ENCODE results near the gene HIPK2.

Gene HIPK2

DNA sequence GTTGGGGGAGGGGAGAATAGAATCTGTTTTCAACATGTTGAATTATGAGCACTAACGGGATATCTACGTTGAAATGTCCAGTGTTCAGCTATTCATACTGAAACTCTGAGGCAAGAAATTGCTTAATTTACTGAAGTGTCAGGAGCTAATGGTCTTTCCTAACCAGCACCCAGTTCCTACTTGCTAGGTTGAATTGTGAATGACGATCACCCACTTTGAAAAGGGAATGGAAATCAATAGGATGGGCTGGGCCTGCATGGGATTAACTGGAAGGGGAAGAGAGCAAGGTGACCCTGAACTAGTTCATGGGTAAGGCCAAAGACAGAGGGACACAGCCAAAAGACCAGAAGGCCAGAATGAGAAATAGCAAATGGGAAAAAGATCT, 51.3 kb downstream of the HIPK2 start:
- Histone ChIP-seq H2AFZ (ENCODE audit: low read length) (no peak overlapping the region), H3K4me2 (ENCODE audit: low read length) (no peak overlapping the region), H3K36me3 (ENCODE audit: insufficient read depth, low read length) (no peaks in the 10 kb centered on the region), H3K4me3 (ENCODE audit: low read depth, low read length, poor library complexity, severe bottlenecking) (no peak overlapping the region), H3K27ac (ENCODE audit: low read depth, low read length, poor library complexity, severe bottlenecking) (no peak overlapping the region), H3K9ac (ENCODE audit: low read length) (no peak overlapping the region), H3K9me2 (ENCODE audit: low read depth, low read length) (no peaks in the 10 kb centered on the region), H3K79me2 (ENCODE audit: insufficient read depth, low read length) (no peaks in the 10 kb centered on the region), H3K9me3 (ENCODE audit: low read length) (no peaks in the 10 kb centered on the region), H3K27me3 (ENCODE audit: insufficient read depth, low read length) (no peaks in the 10 kb centered on the region; the same call in 1 of the 2 replicates), H3K4me1 (ENCODE audit: insufficient read depth, low read length, severe bottlenecking) (no peaks in the 10 kb centered on the region), H3F3A (ENCODE audit: insufficient read depth, low read length) (no peaks in the 10 kb centered on the region), H4K20me1 (ENCODE audit: insufficient read depth, low read length) (no peaks in the 10 kb centered on the region)
- TF ChIP-seq EZH2 (IDR thresholded peaks at IDR 0.05; ENCODE audit: borderline replicate concordance, low read length) = no peak
- TF ChIP-seq, protein P1, sequence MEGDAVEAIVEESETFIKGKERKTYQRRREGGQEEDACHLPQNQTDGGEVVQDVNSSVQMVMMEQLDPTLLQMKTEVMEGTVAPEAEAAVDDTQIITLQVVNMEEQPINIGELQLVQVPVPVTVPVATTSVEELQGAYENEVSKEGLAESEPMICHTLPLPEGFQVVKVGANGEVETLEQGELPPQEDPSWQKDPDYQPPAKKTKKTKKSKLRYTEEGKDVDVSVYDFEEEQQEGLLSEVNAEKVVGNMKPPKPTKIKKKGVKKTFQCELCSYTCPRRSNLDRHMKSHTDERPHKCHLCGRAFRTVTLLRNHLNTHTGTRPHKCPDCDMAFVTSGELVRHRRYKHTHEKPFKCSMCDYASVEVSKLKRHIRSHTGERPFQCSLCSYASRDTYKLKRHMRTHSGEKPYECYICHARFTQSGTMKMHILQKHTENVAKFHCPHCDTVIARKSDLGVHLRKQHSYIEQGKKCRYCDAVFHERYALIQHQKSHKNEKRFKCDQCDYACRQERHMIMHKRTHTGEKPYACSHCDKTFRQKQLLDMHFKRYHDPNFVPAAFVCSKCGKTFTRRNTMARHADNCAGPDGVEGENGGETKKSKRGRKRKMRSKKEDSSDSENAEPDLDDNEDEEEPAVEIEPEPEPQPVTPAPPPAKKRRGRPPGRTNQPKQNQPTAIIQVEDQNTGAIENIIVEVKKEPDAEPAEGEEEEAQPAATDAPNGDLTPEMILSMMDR (IDR thresholded peaks at IDR 0.05; ENCODE audit: low read length) = no peak

DNA sequence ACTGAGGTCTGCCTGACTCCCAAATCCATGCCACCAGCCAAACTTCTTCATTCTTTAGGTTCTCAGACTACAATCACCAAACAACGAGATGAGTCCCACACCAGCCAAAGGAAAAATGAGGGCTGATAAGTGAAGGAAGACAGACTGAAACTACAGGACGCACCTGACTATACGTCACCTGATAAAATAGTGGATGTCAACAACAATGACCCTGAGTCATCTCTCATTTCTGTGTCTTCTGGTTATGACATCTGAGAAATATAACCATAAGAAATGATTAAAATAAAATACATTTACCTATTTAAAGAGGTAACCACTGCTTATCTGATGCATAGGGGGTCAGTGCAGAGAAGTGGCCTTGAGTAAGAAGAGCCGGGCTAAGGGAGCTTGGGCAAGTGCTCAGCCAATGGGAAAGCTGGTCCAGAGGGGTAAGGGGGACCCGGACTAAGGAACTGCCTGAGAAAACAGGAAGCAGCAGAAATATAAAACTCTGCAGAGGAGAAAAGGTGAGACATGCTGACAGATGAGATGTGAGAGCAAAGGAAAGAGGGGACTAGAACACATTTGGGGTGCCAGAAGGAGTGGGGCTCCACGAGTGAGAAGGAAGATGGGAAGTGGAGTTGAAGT, 51.8 kb downstream of the HIPK2 start:
- Histone ChIP-seq H3K27me3 (ENCODE audit: insufficient read depth, low read length) (no peaks in the 10 kb centered on the region; the same call in 1 of the 2 replicates), H3K9me3 (ENCODE audit: low read length) (no peaks in the 10 kb centered on the region), H3K9me2 (ENCODE audit: low read depth, low read length) (no peaks in the 10 kb centered on the region), H2AFZ (ENCODE audit: low read length) (no peak overlapping the region), H3K27ac (ENCODE audit: low read depth, low read length, poor library complexity, severe bottlenecking) (no peak overlapping the region), H3K9ac (ENCODE audit: low read length) (no peak overlapping the region), H3K79me2 (ENCODE audit: insufficient read depth, low read length) (no peaks in the 10 kb centered on the region), H3K4me3 (ENCODE audit: low read depth, low read length, poor library complexity, severe bottlenecking) (no peak overlapping the region), H3F3A (ENCODE audit: insufficient read depth, low read length) (no peaks in the 10 kb centered on the region), H3K4me2 (ENCODE audit: low read length) (no peak overlapping the region), H3K4me1 (ENCODE audit: insufficient read depth, low read length, severe bottlenecking) (no peaks in the 10 kb centered on the region), H4K20me1 (ENCODE audit: insufficient read depth, low read length) (no peaks in the 10 kb centered on the region), H3K36me3 (ENCODE audit: insufficient read depth, low read length) (no peaks in the 10 kb centered on the region)
- no peak for TF ChIP-seq EZH2 (IDR thresholded peaks at IDR 0.05; ENCODE audit: borderline replicate concordance, low read length)
- TF ChIP-seq, protein P1 (IDR thresholded peaks at IDR 0.05; ENCODE audit: low read length) = no peak

DNA sequence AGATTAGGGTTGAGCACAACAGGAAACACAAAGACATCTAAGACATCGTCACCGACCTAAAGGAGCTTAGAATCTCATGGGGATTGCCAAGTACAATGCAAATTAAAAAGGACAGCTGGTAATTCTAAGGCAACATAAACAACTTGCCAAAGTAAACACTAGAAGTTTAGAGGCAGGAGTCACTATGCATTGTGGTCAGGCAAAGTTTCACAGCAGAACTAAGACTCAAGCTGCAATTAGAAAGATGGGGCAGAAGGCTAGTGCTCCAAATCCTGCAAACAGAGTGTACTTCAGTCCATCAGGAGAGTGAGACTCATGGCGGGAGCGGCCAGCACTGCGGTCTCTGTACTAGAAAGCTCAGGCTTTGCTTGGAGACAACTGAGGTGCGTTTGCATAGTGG, 52.7 kb downstream of the HIPK2 start:
- H3K9me2 ChIP-seq (ENCODE audit: low read depth, low read length) = no peaks in the 10 kb centered on the region
- no peak overlapping the region for H3K9ac ChIP-seq (ENCODE audit: low read length)
- no peaks in the 10 kb centered on the region for H4K20me1 ChIP-seq (ENCODE audit: insufficient read depth, low read length)
- H3K4me3 ChIP-seq (ENCODE audit: low read depth, low read length, poor library complexity, severe bottlenecking) = no peak overlapping the region
- no peaks in the 10 kb centered on the region for H3K4me1 ChIP-seq (ENCODE audit: insufficient read depth, low read length, severe bottlenecking)
- no peak overlapping the region for H3K27ac ChIP-seq (ENCODE audit: low read depth, low read length, poor library complexity, severe bottlenecking)
- H3F3A ChIP-seq (ENCODE audit: insufficient read depth, low read length) = no peaks in the 10 kb centered on the region
- no peak overlapping the region for H2AFZ ChIP-seq (ENCODE audit: low read length)
- no peaks in the 10 kb centered on the region for H3K9me3 ChIP-seq (ENCODE audit: low read length)
- no peaks in the 10 kb centered on the region for H3K36me3 ChIP-seq (ENCODE audit: insufficient read depth, low read length)
- H3K79me2 ChIP-seq (ENCODE audit: insufficient read depth, low read length) = no peaks in the 10 kb centered on the region
- no peak overlapping the region for H3K4me2 ChIP-seq (ENCODE audit: low read length)
- TF ChIP-seq EZH2 (IDR thresholded peaks at IDR 0.05; ENCODE audit: borderline replicate concordance, low read length) = no peak
- TF ChIP-seq, protein P1 (IDR thresholded peaks at IDR 0.05; ENCODE audit: low read length) = no peak
- H3K27me3 ChIP-seq (ENCODE audit: insufficient read depth, low read length) = peaks cover 5% of the 10 kb centered on the region

Data from OCI-LY1 (cell line).